PC-3 (cell line): ENCODE data around the gene SAMD5. TPM values are rescaled to one million over a fixed set of nuclear protein-coding genes. Genes with fewer than 3 reads are reported as not detected.

Experiments used
- ATAC-seq: fragments of 200-7000 bp; cut with Tn5 transposase; 2 replicates; pipeline ENCODE4 v1.9.1; 2020; ENCODE audit warnings: mild to moderate bottlenecking, moderate library complexity
- BruUV-seq: library from RNA; stranded (reverse); fragments of 400-500 nt; replicated peaks from 2 replicates; lab custom pipeline; 2021; lab: Mats Ljungman, UMichigan
- CTCF ChIA-PET: fragments of 300-600 bp; sonication (Branson Sonifier 250); formaldehyde crosslinking; loops from one replicate; lab custom pipeline; 2022; ENCODE audit warnings: antibody characterized with exemption; lab: Charles Lee
- POLR2A ChIA-PET: fragments of 300-600 bp; sonication (Branson Sonifier 250); formaldehyde crosslinking; loops from one replicate; lab custom pipeline; 2022; ENCODE audit warnings: antibody characterized with exemption; ENCODE audit not compliant: unreplicated experiment; lab: Charles Lee
- DNase-seq: peaks from one replicate; pipeline ENCODE4 v3.0.0-alpha.2; 2015
- H2AFZ ChIP-seq: fragments of 300-600 bp; sonication (generic); 2 replicates; pipeline ENCODE4 v1.6.0; 2016; ENCODE audit warnings: antibody characterized with exemption, low read length
- H3F3A ChIP-seq: fragments of 300-600 bp; sonication (generic); one replicate; pipeline ENCODE4 v1.6.0; 2017; ENCODE audit warnings: antibody characterized with exemption, low read length, control low read depth, mild to moderate bottlenecking; ENCODE audit not compliant: unreplicated experiment
- H3K27ac ChIP-seq: fragments of 300-600 bp; sonication (generic); 2 replicates; pipeline ENCODE4 v1.5.1; 2016; ENCODE audit warnings: mild to moderate bottlenecking, low read length
- H3K27me3 ChIP-seq: fragments of 300-600 bp; sonication (generic); 2 replicates; pipeline ENCODE4 v1.6.1; 2016; ENCODE audit warnings: low read length, mixed read lengths
- H3K36me3 ChIP-seq: fragments of 300-600 bp; sonication (generic); 2 replicates; pipeline ENCODE4 v1.6.1; 2016; ENCODE audit warnings: low read depth, mixed run types, low read length, mixed read lengths
- H3K4me1 ChIP-seq: fragments of 300-600 bp; sonication (generic); 2 replicates; pipeline ENCODE4 v1.5.1; 2016; ENCODE audit warnings: low read length; ENCODE audit not compliant: insufficient read depth
- H3K4me2 ChIP-seq: fragments of 300-600 bp; sonication (generic); 2 replicates; pipeline ENCODE4 v1.6.0; 2016; ENCODE audit warnings: low read length
- H3K4me3 ChIP-seq: fragments of 300-600 bp; sonication (generic); 2 replicates; pipeline ENCODE4 v1.5.1; 2016; ENCODE audit warnings: mild to moderate bottlenecking, low read length, mixed read lengths
- H3K79me2 ChIP-seq: fragments of 300-600 bp; sonication (generic); 2 replicates; pipeline ENCODE4 v1.6.1; 2017; ENCODE audit warnings: low read length, mixed read lengths
- H3K9ac ChIP-seq: fragments of 300-600 bp; sonication (generic); 2 replicates; pipeline ENCODE4 v1.6.0; 2016; ENCODE audit warnings: mild to moderate bottlenecking, low read length
- H3K9me2 ChIP-seq: fragments of 300-600 bp; sonication (generic); replicated peaks from 2 replicates; pipeline ENCODE4 v1.6.1; 2016; ENCODE audit warnings: mixed run types, low read length, mixed read lengths
- H3K9me3 ChIP-seq: fragments of 300-600 bp; sonication (generic); 2 replicates; pipeline ENCODE4 v1.6.1; 2016; ENCODE audit warnings: low read length, mixed read lengths
- H4K20me1 ChIP-seq: fragments of 300-600 bp; sonication (generic); 2 replicates; pipeline ENCODE4 v1.6.1; 2016; ENCODE audit warnings: low read length, mixed read lengths
- CTCF ChIP-seq: fragments of 300-600 bp; sonication (generic); conservative IDR thresholded peaks from 2 replicates; pipeline ENCODE4 v1.5.1; 2017; ENCODE audit warnings: antibody characterized with exemption, low read depth, mild to moderate bottlenecking, low read length
- EZH2 ChIP-seq: fragments of 300-600 bp; sonication (generic); IDR thresholded peaks from one replicate; pipeline ENCODE4 v1.6.1; 2017; ENCODE audit warnings: antibody characterized with exemption, mild to moderate bottlenecking, low read length; ENCODE audit not compliant: unreplicated experiment
- EZH2phosphoT487 ChIP-seq: fragments of 300-600 bp; sonication (generic); IDR thresholded peaks from 2 replicates; pipeline ENCODE4 v1.6.1; 2018; ENCODE audit warnings: mild to moderate bottlenecking, antibody characterized with exemption, low read length, borderline replicate concordance
- intact Hi-C: fragments of 100-400 bp; cut with micrococcal nuclease; formaldehyde crosslinking; loops from 2 replicates; pipeline ENCODE4 v1.9.0; 2023
- total RNA-seq: library from RNA; depleted of rRNA; stranded (reverse); fragments of >200 nt; gene quantifications from 2 replicates; pipeline ENCODE4 v1.2.3, GENCODE V29; 2014

SAMD5 gene
- total RNA-seq, 1 experiment from 2014 or later, result 1.8 TPM

GRCh38 chr6:147559006-147559405, 50.5 kb downstream of the SAMD5 start:
- CTCF ChIA-PET, result no interaction called here
- TF ChIP-seq EZH2phosphoT487 (no peak), EZH2 (no peak), CTCF (no peak)

DNA sequence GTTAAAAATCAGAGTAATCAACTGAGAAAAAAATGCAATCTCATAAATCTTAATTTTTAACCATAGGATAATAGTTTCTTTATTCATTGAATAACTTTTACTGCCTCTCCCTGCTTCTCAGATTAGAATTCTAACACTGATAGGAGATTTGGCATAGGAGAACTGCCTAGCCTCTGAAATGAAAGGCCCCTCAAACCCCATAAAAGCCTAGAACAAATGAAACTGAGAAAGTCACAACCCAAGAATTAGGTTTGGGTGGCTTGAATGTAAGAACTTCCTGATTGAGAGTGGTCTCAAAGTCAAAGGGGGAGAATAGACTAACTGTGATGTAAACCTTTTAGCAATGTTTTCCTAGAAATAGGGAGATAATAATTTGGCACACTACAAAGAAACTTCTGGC, 52.2 kb downstream of the SAMD5 start:
- H3K36me3 ChIP-seq, result no peaks in the 10 kb centered on the region
- TF ChIP-seq CTCF (no peak), EZH2 (no peak), EZH2phosphoT487 (no peak)
- intact Hi-C loops, result no loop called here
- no peaks in the 10 kb centered on the region for H4K20me1 ChIP-seq
- H3K9me2 ChIP-seq, result no peaks in the 10 kb centered on the region
- no peaks in the 10 kb centered on the region for H3F3A ChIP-seq
- no peaks in the 10 kb centered on the region for H3K4me1 ChIP-seq
- no peak overlapping the region for H3K9ac ChIP-seq
- POLR2A ChIA-PET, result no interaction called here
- H3K79me2 ChIP-seq, result no peaks in the 10 kb centered on the region
- ATAC-seq, result no peak
- no peaks in the 10 kb centered on the region for H3K27me3 ChIP-seq
- no peak overlapping the region for H3K27ac ChIP-seq
- BruUV-seq, result no TSS peak
- no peak overlapping the region for H2AFZ ChIP-seq
- CTCF ChIA-PET, result no interaction called here
- no peak overlapping the region for H3K4me3 ChIP-seq
- no peaks in the 10 kb centered on the region for H3K9me3 ChIP-seq
- H3K4me2 ChIP-seq, result no peak overlapping the region
- DNase-seq, result no peak

More at GRCh38 chr6:147559006-147559405, 50.5 kb downstream of the SAMD5 start:
- Histone ChIP-seq H3K36me3 (no peaks in the 10 kb centered on the region), H3K9me3 (no peaks in the 10 kb centered on the region), H3K79me2 (no peaks in the 10 kb centered on the region), H2AFZ (no peak overlapping the region), H3K4me1 (no peaks in the 10 kb centered on the region), H3K27me3 (no peaks in the 10 kb centered on the region), H3F3A (no peaks in the 10 kb centered on the region), H3K9ac (no peak overlapping the region), H3K27ac (no peak overlapping the region), H3K4me3 (no peak overlapping the region), H3K9me2 (no peaks in the 10 kb centered on the region), H3K4me2 (no peak overlapping the region), H4K20me1 (no peaks in the 10 kb centered on the region)
- DNase-seq, result no peak
- intact Hi-C loops, result no loop called here
- no peak for ATAC-seq
- BruUV-seq, result no TSS peak
- POLR2A ChIA-PET, result no interaction called here

DNA sequence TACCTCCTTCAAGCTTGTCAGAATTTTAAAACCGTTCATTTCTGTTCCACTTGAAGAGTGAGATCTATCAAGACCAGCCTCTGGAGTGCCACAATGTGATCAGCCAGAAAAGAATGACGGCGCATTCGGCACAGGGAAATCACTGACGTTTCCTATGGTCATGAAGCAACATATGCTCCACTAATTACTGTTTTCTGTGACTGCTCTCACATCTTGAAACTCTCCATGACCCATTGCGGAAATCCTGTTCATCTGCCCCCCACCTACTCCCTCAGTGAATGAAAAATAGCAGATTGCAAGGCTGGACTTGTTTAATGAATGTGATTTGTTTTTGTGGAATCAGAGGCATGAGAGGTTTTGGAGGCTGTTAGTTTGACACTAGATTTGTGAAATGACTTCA, 53.2 kb downstream of the SAMD5 start:
- no peak for TF ChIP-seq EZH2
- TF ChIP-seq CTCF, result no peak
- TF ChIP-seq EZH2phosphoT487, result no peak
- no peaks in the 10 kb centered on the region for H3K27me3 ChIP-seq
- intact Hi-C loops, result no loop called here
- H3K36me3 ChIP-seq, result no peaks in the 10 kb centered on the region
- H3K4me2 ChIP-seq, result no peak overlapping the region
- no peaks in the 10 kb centered on the region for H3F3A ChIP-seq
- H4K20me1 ChIP-seq, result no peaks in the 10 kb centered on the region
- ATAC-seq (no peak), DNase-seq (no peak)
- no peaks in the 10 kb centered on the region for H3K9me2 ChIP-seq
- H3K4me3 ChIP-seq, result no peak overlapping the region
- H2AFZ ChIP-seq, result no peak overlapping the region
- no TSS peak for BruUV-seq
- H3K79me2 ChIP-seq, result no peaks in the 10 kb centered on the region
- CTCF ChIA-PET, result no interaction called here
- H3K4me1 ChIP-seq, result no peaks in the 10 kb centered on the region
- POLR2A ChIA-PET, result no interaction called here
- H3K9me3 ChIP-seq, result no peaks in the 10 kb centered on the region
- no peak overlapping the region for H3K27ac ChIP-seq
- H3K9ac ChIP-seq, result no peak overlapping the region
